ENCODE results near the gene MAPK12. TPM values are rescaled to one million over a fixed set of nuclear protein-coding genes. Genes with fewer than 3 reads are reported as not detected.
"Not testable (repeated sequence)": the region's sequence is repeated elsewhere in the genome, so short reads cannot be mapped to it uniquely, and the experiment has no call there.

Gene MAPK12
- total RNA-seq, 2 donors from 2014 or later, result 13.2 to 14.7 TPM

DNA sequence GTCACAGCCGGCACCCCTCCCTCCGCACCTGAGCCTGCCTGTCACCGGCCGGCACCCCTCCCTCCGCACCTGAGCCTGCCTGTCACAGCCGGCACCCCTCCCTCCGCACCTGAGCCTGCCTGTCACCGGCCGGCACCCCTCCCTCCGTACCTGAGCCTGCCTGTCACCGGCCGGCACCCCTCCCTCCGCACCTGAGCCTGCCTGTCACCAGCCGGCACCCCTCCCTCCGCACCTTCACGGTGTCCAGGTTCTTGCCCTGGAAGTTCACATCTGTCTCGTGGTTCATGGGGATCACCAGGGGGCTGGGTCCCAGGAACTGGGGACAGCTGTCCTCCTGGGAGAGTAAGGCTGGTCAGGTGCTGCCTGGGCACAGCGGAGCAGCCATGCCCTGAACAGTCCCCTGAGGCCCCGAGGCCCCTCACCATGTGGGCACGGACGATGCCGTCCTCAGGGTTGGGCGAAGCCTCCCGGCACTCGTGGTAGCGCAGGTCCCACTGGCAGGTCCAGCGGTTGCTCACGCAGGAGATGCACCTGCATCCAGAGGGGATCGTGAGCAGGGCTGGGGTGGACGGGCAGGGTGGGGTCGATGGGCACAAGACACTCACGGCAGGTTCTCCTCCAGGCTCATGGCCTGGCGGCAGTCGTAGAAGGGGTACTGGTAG, 24.2 kb upstream of the MAPK12 start:
- intact Hi-C loops (cut with DNase I), result no loop called here
- ATAC-seq, result no peak

GRCh38 chr22:50284479-50284878, 23.0 kb upstream of the MAPK12 start:
- no peak for DNase-seq
- ATAC-seq, result no peak
- intact Hi-C loops (cut with DNase I), result no loop called here

More for the DNA sequence above, 24.2 kb upstream of the MAPK12 start:
- no peak for DNase-seq

DNA sequence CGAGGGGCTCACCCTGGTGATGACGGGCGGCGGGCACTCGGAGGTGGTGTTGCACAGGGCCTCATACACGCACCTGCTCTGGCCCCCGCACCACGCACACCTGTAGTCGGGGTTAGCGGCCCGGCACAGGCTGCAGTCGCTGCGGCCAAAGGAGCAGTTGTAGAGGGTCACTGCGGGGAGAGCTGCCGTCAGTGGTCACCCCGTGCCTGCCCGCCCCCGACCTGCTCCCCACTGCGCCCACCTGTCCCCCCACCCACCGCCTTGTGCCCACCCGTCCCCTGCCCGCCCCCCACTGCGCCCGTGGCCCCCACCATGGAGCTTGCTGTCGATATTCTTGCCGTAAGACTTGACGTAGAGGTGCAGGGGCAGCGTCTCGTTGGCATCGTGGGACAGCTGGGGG, 22.3 kb upstream of the MAPK12 start:
- ATAC-seq (no peak), DNase-seq (no peak)
- intact Hi-C loops (cut with DNase I), result no loop called here

DNA sequence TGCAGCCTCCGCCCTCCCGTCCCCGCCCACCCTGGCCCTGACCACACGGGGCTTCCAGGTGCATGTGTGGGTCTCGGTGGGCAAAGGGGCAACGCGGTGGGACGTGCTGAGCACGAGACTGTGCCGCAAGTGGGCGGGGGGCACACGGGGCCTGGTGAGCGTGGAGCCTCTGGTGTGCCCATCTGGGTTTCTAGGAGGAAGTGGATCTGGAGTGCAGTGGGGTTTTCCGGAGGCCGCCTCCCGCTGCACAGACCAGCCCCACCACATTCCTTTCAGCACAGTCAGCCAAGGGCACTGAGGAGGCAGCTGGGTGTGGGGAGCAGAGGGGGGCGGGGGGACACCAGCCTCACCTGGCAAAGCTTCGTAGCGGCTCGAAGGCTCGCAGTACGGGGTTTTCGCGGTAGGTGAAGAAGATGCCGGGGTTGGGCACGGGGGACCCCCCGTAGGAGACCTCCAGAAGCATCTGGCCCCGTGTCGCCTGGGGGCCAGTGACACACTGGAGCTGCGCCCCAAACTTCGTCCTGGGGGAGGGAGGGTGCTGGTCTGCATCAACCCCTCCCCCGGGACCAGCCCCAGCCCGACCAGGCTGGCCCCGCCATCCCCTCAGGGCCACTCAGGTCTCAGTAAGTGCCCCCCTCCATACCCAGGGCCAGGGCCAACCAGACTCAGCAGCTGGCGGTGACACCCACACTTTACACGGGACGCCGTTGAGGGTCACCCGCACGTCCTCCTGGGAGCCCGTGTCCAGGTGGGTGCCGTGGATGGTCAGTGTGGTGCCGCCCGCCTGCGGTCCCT, 21.1 kb upstream of the MAPK12 start:
- no peak for DNase-seq
- intact Hi-C loops (cut with DNase I), result no loop called here
- ATAC-seq, result peak; percentile 57 to 67

DNA sequence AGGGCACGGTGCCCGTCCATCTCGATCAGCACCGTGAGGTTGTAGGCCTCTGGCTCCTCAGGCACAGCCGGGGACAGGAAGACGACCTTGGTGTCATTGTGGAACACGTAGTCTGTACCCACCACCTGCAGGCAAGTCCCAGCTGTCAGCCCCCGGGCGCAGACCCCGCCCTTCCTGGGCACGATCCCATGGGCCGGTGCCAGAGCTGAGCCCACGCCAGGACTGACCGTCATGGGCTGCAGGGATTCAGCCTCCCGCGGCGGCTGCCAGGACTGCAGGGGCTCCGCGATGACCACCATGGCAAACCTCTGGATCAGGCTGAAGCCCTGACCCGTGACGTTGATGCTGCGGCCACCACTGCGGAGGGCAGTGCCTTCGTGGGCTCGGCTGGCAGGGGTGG, 20.5 kb upstream of the MAPK12 start:
- DNase-seq (no peak), ATAC-seq (peak; percentile 64 to 69)
- intact Hi-C loops (cut with DNase I), result no loop called here

DNA sequence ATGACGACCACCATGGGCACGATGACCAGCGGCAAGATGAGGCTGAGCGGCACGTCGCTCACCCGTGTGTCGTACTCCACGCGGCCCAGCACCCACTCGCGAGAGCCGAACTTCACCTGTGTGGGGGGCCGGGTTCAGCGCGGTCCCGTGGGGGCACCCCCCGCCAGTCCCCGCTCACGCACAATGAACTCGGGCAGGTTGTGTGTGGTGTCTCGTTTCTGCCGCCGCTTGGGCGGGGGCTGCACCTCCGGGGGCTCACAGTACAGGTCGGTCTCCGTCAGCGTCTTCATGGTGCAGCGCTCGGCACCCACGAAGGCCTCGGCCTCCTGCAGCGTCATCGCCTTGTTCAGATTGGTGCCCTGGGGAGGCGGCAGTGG, 19.9 kb upstream of the MAPK12 start:
- ATAC-seq, result no peak
- intact Hi-C loops (cut with DNase I), result no loop called here
- no peak for DNase-seq

GRCh38 chr22:50280708-50281383, 19.4 kb upstream of the MAPK12 start:
- no peak for ATAC-seq

GRCh38 chr22:50280022-50280707, 18.7 kb upstream of the MAPK12 start:
- ATAC-seq, result no peak
- DNase-seq, result no peak
- intact Hi-C loops (cut with DNase I), result no loop called here

More at GRCh38 chr22:50280708-50281383, 19.4 kb upstream of the MAPK12 start:
- DNase-seq, result no peak
- intact Hi-C loops (cut with DNase I), result no loop called here

DNA sequence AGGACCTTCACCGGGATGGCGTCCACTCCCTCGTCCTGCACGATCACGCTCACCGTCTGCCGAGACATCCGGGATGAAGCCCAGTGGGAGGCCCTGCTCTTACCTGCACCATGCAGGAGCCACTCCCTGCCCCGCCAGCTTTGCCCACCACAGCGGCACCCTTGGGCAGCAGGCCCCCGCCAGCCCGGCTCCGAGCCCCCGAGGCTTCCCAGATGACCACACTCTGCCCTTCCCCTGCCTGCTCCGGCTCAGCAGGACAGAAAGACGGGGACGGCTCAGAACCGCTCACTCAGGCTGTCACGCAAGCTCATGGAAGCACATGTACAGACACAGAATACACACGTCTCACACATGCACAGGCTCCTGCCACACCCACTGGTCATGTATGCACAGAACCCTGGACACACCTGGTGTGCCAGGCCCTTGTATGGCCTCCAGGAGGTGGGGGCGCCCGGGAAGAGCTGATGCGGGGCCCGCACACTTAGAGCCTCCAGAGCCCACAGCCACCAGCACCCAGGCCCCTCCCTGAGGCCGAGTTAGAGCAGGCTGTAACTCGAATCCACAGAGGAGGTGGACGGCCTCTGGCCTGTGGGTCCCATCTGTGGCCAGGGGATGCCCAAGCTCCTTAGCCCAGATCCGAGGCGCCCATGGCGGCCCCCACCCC, 17.6 kb upstream of the MAPK12 start:
- DNase-seq, result no peak
- intact Hi-C loops (cut with DNase I), result loop anchor here (5.0 kb wide), 2 partner anchors 48 to 63 kb away; partner anchors contain the start of genes DENND6B (in 1 of the 2) and PPP6R2 (in 1 of the 2)

GRCh38 chr22:50278461-50278860, 17.0 kb upstream of the MAPK12 start:
- intact Hi-C loops (cut with DNase I), result loop anchor here (5.0 kb wide), 2 partner anchors 49 to 64 kb away; partner anchors contain the start of genes DENND6B (in 1 of the 2) and PPP6R2 (in 1 of the 2)
- ATAC-seq (no peak), DNase-seq (no peak)

More for the DNA sequence above, 17.6 kb upstream of the MAPK12 start:
- ATAC-seq, result no peak

DNA sequence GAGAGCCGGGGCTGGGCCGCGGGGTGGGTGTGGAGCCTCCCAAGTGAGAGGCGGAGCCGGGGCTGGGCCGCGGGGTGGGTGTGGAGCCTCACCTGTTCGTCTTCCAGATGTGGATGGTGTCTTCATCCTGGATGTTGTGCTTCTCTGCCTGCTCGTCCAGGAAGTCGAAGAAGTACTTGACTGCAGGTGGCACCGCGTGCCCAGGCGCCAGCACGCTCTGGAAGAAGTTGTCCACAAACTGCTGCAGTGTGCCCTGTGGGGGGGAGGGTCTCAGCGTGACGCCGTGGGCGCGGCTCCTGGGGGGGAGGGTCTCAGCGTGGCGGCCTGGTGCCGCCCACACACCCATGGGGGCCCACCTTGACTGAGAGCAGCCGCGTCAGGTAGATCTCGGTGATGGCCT, 16.3 kb upstream of the MAPK12 start:
- intact Hi-C loops (cut with DNase I), result loop anchor here (2.0 to 5.0 kb wide), 3 partner anchors 47 to 65 kb away; partner anchors contain the start of genes DENND6B (in 1 of the 2) and PPP6R2 (in 1 of the 2)
- ATAC-seq, result no peak
- DNase-seq, result no peak

DNA sequence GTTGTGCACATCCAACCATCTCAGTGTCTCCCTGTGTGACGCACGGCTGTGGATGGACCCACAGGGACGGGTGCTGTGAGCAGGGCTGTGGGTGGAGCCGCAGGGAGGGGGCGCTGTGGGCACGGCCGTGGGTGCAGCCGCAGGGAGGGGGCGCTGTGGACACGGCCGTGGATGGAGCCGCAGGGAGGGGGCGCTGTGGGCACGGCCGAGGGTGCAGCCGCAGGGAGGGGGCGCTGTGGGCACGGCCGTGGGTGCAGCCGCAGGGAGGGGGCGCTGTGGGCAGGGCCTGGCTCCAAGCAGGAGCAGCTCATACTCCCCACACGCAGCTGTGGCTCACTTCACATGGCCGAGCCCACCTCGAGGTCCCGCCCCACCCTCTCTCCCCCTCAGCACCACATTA, 14.7 kb upstream of the MAPK12 start:
- intact Hi-C loops (cut with DNase I), result loop anchor here (2.0 to 5.0 kb wide), 3 partner anchors 49 to 66 kb away; partner anchors contain the start of genes DENND6B (in 1 of the 2) and PPP6R2 (in 1 of the 2)
- ATAC-seq, result peak; percentile 79 to 84
- peak; percentile 73 for DNase-seq

- intact Hi-C loops (cut with DNase I), result loop anchor here (2.0 to 5.0 kb wide), 3 partner anchors 49 to 67 kb away; partner anchors contain the start of genes DENND6B (in 1 of the 2) and PPP6R2 (in 1 of the 2)
- no peak for ATAC-seq
- DNase-seq, result no peak
Observed at GRCh38 chr22:50275181-50276055, 13.9 kb upstream of the MAPK12 start.

- DNase-seq (no peak), ATAC-seq (no peak)
- intact Hi-C loops (cut with DNase I), result loop anchor here (5.0 kb wide), 2 partner anchors 53 to 68 kb away; partner anchors contain the start of genes DENND6B (in 1 of the 2) and PPP6R2 (in 1 of the 2)
Observed at GRCh38 chr22:50274771-50275170, 13.3 kb upstream of the MAPK12 start.

- intact Hi-C loops (cut with DNase I), result no loop called here
- peak; percentile 61 for DNase-seq
- peak; percentile 3 to 12 for ATAC-seq
Observed at GRCh38 chr22:50274311-50274710, 12.8 kb upstream of the MAPK12 start.

- ATAC-seq; intact Hi-C loops (cut with DNase I); DNase-seq: not testable (repeated sequence)
Observed at GRCh38 chr22:50273781-50274180, 12.3 kb upstream of the MAPK12 start.

GRCh38 chr22:50273352-50273751, 11.9 kb upstream of the MAPK12 start:
- DNase-seq; ATAC-seq; intact Hi-C loops (cut with DNase I): not testable (repeated sequence)

Data from left cardiac atrium (tissue), 4 donors.